KMS-11 (cell line): ENCODE data around the gene VKORC1.

Source experiments
- H2AFZ ChIP-seq: fragments of 200-600 bp; sonication (generic); 2 replicates; pipeline ENCODE4 v1.6.1; 2016; ENCODE audit warnings: antibody characterized with exemption, mixed run types, low read depth
- H3K27ac ChIP-seq: fragments of 200-600 bp; sonication (generic); 2 replicates; pipeline ENCODE4 v1.6.1; 2016; ENCODE audit warnings: mild to moderate bottlenecking, mixed run types
- H3K27me3 ChIP-seq: fragments of 200-600 bp; sonication (generic); 2 replicates; pipeline ENCODE4 v1.6.1; 2017; ENCODE audit warnings: mild to moderate bottlenecking, low read depth, mixed run types, moderate library complexity; ENCODE audit not compliant: insufficient read depth
- H3K36me3 ChIP-seq: fragments of 200-600 bp; sonication (generic); 2 replicates; pipeline ENCODE4 v1.6.1; 2017; ENCODE audit warnings: mild to moderate bottlenecking, mixed run types; ENCODE audit not compliant: insufficient read depth
- H3K4me1 ChIP-seq: fragments of 200-600 bp; sonication (generic); 2 replicates; pipeline ENCODE4 v1.6.1; 2016; ENCODE audit warnings: mild to moderate bottlenecking, low read depth, mixed run types; ENCODE audit not compliant: poor library complexity, severe bottlenecking
- H3K4me2 ChIP-seq: fragments of 200-600 bp; sonication (generic); 2 replicates; pipeline ENCODE4 v1.7.0; 2016; ENCODE audit warnings: mild to moderate bottlenecking, mixed run types
- H3K4me3 ChIP-seq: fragments of 200-600 bp; sonication (generic); IDR thresholded peaks from 2 replicates; pipeline ENCODE4 v1.6.1; 2017; ENCODE audit warnings: low read depth, low read length, mixed read lengths; ENCODE audit not compliant: insufficient read depth
- H3K79me2 ChIP-seq: fragments of 200-600 bp; sonication (generic); 2 replicates; pipeline ENCODE4 v1.6.1; 2016; ENCODE audit warnings: low read depth, mixed run types; ENCODE audit not compliant: insufficient read depth
- H3K9ac ChIP-seq: fragments of 200-600 bp; sonication (generic); 2 replicates; pipeline ENCODE4 v1.6.1; 2016; ENCODE audit warnings: mild to moderate bottlenecking, mixed run types
- H4K20me1 ChIP-seq: fragments of 200-600 bp; sonication (generic); 2 replicates; pipeline ENCODE4 v1.6.1; 2016; ENCODE audit warnings: mild to moderate bottlenecking, mixed run types; ENCODE audit not compliant: insufficient read depth
- TF ChIP-seq, protein P1 (sequence below): fragments of 200-600 bp; sonication (generic); conservative IDR thresholded peaks from 2 replicates; pipeline ENCODE4 v1.6.1; 2017; ENCODE audit warnings: low read depth, mild to moderate bottlenecking, antibody characterized with exemption, low read length, moderate library complexity, mixed read lengths

Gene VKORC1

DNA sequence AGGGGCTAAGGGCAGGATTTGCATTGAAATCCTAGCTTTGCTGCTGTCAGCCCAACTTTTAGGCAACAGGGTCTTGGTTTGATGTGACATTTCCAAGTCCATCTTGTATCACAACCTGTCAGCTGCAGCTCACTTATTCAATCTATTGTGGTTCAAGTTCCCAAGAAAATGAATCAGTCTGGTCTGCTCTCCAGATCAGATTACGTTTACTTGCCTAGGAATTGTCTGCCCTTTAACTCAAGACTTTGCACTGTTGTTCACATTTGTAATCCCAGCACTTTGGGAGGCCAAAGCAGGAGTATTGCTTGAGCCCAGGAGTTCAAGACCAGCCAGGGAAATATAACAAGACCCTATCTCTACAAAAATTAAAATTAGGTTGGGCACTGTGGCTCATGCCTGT, 51.2 kb downstream of the VKORC1 start:
- no peaks in the 10 kb centered on the region for H3K36me3 ChIP-seq
- no peaks in the 10 kb centered on the region for H3K27me3 ChIP-seq
- no peak overlapping the region for H3K9ac ChIP-seq
- H3K4me2 ChIP-seq: no peak overlapping the region
- H3K4me1 ChIP-seq: no peaks in the 10 kb centered on the region
- no peak overlapping the region for H2AFZ ChIP-seq
- no peaks in the 10 kb centered on the region for H4K20me1 ChIP-seq
- no peak overlapping the region for H3K27ac ChIP-seq
- H3K4me3 ChIP-seq: no peak overlapping the region
- no peaks in the 10 kb centered on the region for H3K79me2 ChIP-seq
- TF ChIP-seq, protein P1, sequence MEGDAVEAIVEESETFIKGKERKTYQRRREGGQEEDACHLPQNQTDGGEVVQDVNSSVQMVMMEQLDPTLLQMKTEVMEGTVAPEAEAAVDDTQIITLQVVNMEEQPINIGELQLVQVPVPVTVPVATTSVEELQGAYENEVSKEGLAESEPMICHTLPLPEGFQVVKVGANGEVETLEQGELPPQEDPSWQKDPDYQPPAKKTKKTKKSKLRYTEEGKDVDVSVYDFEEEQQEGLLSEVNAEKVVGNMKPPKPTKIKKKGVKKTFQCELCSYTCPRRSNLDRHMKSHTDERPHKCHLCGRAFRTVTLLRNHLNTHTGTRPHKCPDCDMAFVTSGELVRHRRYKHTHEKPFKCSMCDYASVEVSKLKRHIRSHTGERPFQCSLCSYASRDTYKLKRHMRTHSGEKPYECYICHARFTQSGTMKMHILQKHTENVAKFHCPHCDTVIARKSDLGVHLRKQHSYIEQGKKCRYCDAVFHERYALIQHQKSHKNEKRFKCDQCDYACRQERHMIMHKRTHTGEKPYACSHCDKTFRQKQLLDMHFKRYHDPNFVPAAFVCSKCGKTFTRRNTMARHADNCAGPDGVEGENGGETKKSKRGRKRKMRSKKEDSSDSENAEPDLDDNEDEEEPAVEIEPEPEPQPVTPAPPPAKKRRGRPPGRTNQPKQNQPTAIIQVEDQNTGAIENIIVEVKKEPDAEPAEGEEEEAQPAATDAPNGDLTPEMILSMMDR: no peak

DNA sequence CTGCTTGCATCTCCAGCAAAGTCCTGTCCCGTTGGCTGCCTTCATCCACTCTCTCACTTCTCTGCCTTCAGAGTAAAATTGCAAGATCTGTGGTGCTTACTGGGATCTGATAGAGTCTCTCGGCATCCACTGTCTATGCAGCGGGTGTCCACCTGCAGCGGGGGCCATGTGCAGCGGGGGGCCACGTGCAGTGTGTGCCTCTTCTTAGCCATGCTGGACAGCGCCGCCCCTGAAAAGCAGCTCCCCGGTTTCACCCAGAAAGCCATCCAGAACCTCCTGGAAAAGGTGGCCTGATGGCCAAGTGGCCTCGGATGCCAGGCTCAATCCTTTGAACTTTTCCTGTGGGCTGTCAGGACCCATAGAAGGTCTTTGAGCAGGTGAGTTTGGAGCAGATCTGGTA, 51.7 kb downstream of the VKORC1 start:
- H3K27ac ChIP-seq: no peak overlapping the region
- no peaks in the 10 kb centered on the region for H3K4me1 ChIP-seq
- H3K36me3 ChIP-seq: no peaks in the 10 kb centered on the region
- no peak overlapping the region for H2AFZ ChIP-seq
- H3K4me2 ChIP-seq: no peak overlapping the region
- TF ChIP-seq, protein P1: no peak
- no peaks in the 10 kb centered on the region for H4K20me1 ChIP-seq
- no peak overlapping the region for H3K4me3 ChIP-seq
- H3K9ac ChIP-seq: no peak overlapping the region
- H3K27me3 ChIP-seq: no peaks in the 10 kb centered on the region
- H3K79me2 ChIP-seq: no peaks in the 10 kb centered on the region
